ENCODE measurements around the gene MROH8.
A peak's percentile ranks its signal among the peaks of the same experiment; 100 is the strongest.

The MROH8 gene

DNA sequence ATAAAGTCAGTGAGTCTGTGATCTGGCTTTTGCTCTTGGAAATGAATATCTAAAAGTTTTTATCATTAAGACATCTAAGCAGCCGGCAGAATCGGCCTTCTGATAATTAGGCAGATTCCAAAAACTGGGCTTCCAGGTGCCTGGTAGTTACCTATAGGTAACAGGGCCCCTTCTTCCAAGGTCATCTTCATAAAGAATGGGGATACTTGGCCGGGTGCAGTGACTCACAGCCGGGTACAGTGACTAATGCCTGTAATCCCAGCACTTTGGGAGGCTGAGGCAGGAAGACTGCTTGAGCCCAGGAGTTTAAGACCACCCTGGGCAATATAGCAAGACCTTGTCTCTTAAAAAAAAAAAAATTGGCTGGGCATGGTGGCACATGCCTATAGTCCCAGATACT, 70.7 kb downstream of the MROH8 start:
- H3K27ac ChIP-seq, result no peak overlapping the region
- no peak for TF ChIP-seq ZFX (IDR thresholded peaks at IDR 0.05)
- TF ChIP-seq, protein P1, sequence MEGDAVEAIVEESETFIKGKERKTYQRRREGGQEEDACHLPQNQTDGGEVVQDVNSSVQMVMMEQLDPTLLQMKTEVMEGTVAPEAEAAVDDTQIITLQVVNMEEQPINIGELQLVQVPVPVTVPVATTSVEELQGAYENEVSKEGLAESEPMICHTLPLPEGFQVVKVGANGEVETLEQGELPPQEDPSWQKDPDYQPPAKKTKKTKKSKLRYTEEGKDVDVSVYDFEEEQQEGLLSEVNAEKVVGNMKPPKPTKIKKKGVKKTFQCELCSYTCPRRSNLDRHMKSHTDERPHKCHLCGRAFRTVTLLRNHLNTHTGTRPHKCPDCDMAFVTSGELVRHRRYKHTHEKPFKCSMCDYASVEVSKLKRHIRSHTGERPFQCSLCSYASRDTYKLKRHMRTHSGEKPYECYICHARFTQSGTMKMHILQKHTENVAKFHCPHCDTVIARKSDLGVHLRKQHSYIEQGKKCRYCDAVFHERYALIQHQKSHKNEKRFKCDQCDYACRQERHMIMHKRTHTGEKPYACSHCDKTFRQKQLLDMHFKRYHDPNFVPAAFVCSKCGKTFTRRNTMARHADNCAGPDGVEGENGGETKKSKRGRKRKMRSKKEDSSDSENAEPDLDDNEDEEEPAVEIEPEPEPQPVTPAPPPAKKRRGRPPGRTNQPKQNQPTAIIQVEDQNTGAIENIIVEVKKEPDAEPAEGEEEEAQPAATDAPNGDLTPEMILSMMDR (conservative IDR thresholded peaks at IDR 0.05), result no peak

DNA sequence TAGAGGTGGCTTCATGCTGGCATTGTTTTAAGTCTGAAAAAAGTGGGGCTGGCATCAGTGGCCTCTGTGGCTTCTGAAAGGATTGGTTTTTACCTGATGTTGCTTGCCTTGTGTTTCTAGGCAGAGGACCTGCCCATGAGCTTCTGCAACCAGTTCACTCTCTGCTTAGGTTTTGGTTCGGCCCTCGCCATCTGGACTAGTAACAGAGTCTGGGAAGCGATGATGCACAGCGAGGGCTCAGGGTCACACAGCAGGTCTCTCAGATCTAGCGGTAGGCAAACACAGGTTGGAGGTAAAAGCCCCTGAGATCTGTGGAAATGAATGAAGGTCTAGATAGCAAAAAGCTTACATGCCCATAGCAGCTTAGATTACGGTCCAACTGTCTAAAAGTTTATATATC, 76.8 kb downstream of the MROH8 start:
- TF ChIP-seq ZFX (IDR thresholded peaks at IDR 0.05), result no peak
- no peak overlapping the region for H3K27ac ChIP-seq

- H3K27ac ChIP-seq, result peak overlapping the region; percentile 89
- TF ChIP-seq, protein P1 (conservative IDR thresholded peaks at IDR 0.05), result no peak
- no peak for TF ChIP-seq ZFX (IDR thresholded peaks at IDR 0.05)
Observed at GRCh38 chr20:37096415-37097041, 82.8 kb downstream of the MROH8 start.

DNA sequence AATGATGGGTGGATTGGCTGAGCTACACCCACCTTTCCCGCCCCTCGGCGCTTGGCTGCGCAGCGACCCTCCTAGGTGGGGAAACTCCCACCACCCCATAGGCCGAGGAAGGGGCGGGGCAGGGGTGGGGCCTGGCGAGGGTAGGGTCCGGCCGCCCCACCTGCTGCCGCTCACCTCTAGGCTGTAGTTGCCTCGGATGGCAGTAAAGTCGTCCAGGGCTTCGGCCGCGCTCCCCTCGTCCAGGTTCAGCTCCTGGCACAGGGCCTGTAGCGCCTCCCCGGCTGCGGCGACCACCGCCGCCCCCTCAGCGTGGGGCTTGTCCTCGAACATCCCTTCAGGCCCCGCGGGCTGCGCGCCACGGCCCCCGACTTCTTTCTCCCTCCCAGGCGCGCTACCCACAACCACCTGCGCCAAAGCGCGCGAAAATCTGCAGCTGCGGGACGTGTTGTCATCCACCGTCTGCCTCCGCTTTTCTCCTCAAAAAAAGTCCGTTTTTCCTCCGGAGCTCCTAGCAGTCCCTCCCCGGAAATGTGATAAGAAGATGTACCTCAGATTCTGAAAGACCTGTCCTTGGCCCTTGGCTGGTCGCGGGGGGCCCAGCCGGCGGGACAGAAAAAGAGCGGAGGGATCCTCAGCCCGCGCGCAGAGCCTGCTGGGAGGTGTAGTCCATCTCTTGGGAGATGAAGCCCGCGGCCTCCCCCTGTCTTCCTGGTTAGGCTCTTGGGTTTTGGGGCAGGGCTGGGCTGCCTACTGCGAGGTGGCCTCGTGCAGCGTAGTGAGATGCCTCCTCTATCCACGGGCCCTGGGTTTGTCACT, 83.5 kb downstream of the MROH8 start, which contains the start of gene RBL1:
TSS of gene RBL1 (minus strand) at position 399 of the 816 bp plus-strand sequence. CDS start at position 330, 69 bp downstream.
- H3K27ac ChIP-seq, result peak within 1 kb of the TSS; percentile 89
- TF ChIP-seq, protein P1 (conservative IDR thresholded peaks at IDR 0.05), result no peak; the same call in 1 of the 2 replicates
- TF ChIP-seq ZFX (IDR thresholded peaks at IDR 0.05), result peak; percentile 48

GRCh38 chr20:37095108-37095598, 84.2 kb downstream of the MROH8 start:
- H3K27ac ChIP-seq, result peak overlapping the region; percentile 89
- peak; percentile 65; the same call in 1 of the 2 replicates for TF ChIP-seq ZFX (IDR thresholded peaks at IDR 0.05)
- TF ChIP-seq, protein P1 (conservative IDR thresholded peaks at IDR 0.05), result no peak

GRCh38 chr20:37090407-37090806, 88.9 kb downstream of the MROH8 start:
- TF ChIP-seq, protein P1 (conservative IDR thresholded peaks at IDR 0.05), result no peak
- no peak for TF ChIP-seq ZFX (IDR thresholded peaks at IDR 0.05)

GRCh38 chr20:37081717-37082289, 97.5 kb downstream of the MROH8 start:
- no peak for TF ChIP-seq ZFX (IDR thresholded peaks at IDR 0.05)
- TF ChIP-seq, protein P1 (conservative IDR thresholded peaks at IDR 0.05), result peak; percentile 45
- no peak overlapping the region for H3K27ac ChIP-seq

More at GRCh38 chr20:37090407-37090806, 88.9 kb downstream of the MROH8 start:
- H3K27ac ChIP-seq, result no peak overlapping the region

Measured in C4-2B (cell line).